ENCODE data around the gene ESRRG. TPM values are rescaled to one million over a fixed set of nuclear protein-coding genes. Genes with fewer than 3 reads are reported as not detected.

Gene ESRRG
- total and polyA plus RNA-seq, 2 of the 8 experiments (the other 6 are each of a cell fraction or from before 2014, with no cell fraction given), result 0.59 to 1.4 TPM

DNA sequence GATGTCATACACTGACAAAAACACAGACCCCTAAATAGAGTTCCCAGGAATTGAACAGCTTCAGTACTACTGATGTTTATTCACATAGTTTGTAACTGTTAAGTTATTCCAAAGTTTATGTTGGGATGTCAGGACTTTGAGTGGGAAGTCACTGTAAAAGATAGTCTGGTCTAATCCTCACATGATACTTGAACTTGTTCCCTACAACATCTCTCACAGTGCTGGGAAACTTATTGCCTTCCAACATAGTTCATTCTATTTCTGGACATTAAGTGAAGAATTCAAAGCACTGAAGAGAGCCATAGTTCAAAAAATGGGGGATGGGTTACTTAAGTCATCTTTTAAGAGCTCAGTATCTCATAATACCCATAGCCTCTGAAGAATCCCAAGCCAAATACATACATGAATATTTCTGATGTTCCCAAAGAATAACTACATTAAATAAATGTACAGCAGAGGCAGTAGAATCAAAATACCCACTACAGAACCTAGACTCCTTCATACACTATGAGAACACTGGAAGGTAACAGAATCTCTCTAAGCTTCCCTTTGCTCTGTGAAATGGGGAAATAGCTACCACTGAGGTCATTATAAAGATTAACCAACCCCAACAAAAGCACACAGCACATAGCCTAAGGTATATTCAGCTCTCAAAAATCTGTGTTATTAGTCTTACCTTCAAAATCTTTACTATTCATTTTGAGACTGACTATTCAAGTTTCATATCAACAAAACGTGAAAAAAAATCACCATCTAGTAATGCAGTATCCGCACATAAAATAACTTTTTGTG is 81.4 kb downstream of the ESRRG start:
- no peak overlapping the region for H2BK15ac ChIP-seq (ENCODE audit: low read length)
- no peaks in the 10 kb centered on the region for H3K9me3 ChIP-seq (ENCODE audit: insufficient read depth in 2 of 2, low read depth in 1 of 2, low read length in 1 of 2)
- no peak overlapping the region for H2AK5ac ChIP-seq (ENCODE audit: low read depth, low read length)
- H3K79me1 ChIP-seq (ENCODE audit: low read depth, low read length), result no peaks in the 10 kb centered on the region
- H3K27ac ChIP-seq (ENCODE audit: low read depth, low read length), result no peak overlapping the region
- H3K18ac ChIP-seq (ENCODE audit: extremely low read depth, low read length), result no peak overlapping the region
- no peak overlapping the region for H3K4me2 ChIP-seq (ENCODE audit: insufficient read depth in 1 of 2, low read depth in 2 of 2, low read length in 2 of 2)
- H4K91ac ChIP-seq (replicated peaks; ENCODE audit: insufficient read length, low read length), result no peak overlapping the region
- no peak overlapping the region for H3K23ac ChIP-seq (ENCODE audit: insufficient read length)
- H2BK120ac ChIP-seq (replicated peaks; ENCODE audit: low read depth, low read length), result no peak overlapping the region
- H3K4me1 ChIP-seq (replicated peaks in 1 of 4; ENCODE audit: control insufficient read depth in 3 of 4, insufficient read depth in 4 of 4, low read length in 3 of 4), result no peaks in the 10 kb centered on the region
- 100% methylated on average over 2 of the region's 2 CpGs; no CpG with 5 or more reads in 1 of the 2 experiments for WGBS, 2 experiments (ENCODE audit: extremely low coverage in 1 of 2, insufficient coverage in 1 of 2, insufficient read length in 1 of 2, insufficient replicate concordance in 2 of 2, low coverage in 1 of 2, low lambda C conversion rate in 2 of 2, missing lambda C conversion rate in 1 of 2)
- no peaks in the 10 kb centered on the region for H3K27me3 ChIP-seq (replicated peaks in 1 of 4; ENCODE audit: control insufficient read depth in 3 of 4, extremely low read depth in 1 of 4, insufficient read depth in 3 of 4, low read length in 3 of 4)
- no peaks in the 10 kb centered on the region for H3K79me2 ChIP-seq (ENCODE audit: control insufficient read depth in 1 of 2, insufficient read depth in 2 of 2, low read length in 2 of 2)
- H4K8ac ChIP-seq (ENCODE audit: extremely low read depth, insufficient read depth, low read length), result no peak overlapping the region
- DNase-seq (ENCODE audit: low read depth in 1 of 2, low spot score in 2 of 2) (no peak), FAIRE-seq (no peak)
- H4K5ac ChIP-seq (ENCODE audit: insufficient read length, low read depth, low read length), result no peak overlapping the region
- no peak overlapping the region for H3K4ac ChIP-seq (replicated peaks; ENCODE audit: insufficient read length, low read depth, low read length)
- H3K23me2 ChIP-seq (ENCODE audit: low read depth, low read length), result no peaks in the 10 kb centered on the region
- no peak overlapping the region for H2BK20ac ChIP-seq (ENCODE audit: low read length)
- H3K14ac ChIP-seq (ENCODE audit: insufficient read length), result no peak overlapping the region
- H2BK5ac ChIP-seq (ENCODE audit: low read depth, low read length), result no peak overlapping the region
- no peak overlapping the region for H2AFZ ChIP-seq (ENCODE audit: low read length)
- H4K20me1 ChIP-seq (replicated peaks in 1 of 2; ENCODE audit: control insufficient read depth in 1 of 2, insufficient read depth in 2 of 2, low read length in 2 of 2), result no peaks in the 10 kb centered on the region
- H3K56ac ChIP-seq (replicated peaks; ENCODE audit: insufficient read length, low read depth, low read length), result no peak overlapping the region
- no peaks in the 10 kb centered on the region for H3K36me3 ChIP-seq (ENCODE audit: control insufficient read depth in 2 of 4, insufficient read depth in 4 of 4, low read length in 3 of 4)
- no peak overlapping the region for H2BK12ac ChIP-seq (ENCODE audit: low read depth, low read length)
- H3K4me3 ChIP-seq (ENCODE audit: extremely low read depth in 1 of 4, insufficient read depth in 2 of 4, low read depth in 3 of 4, low read length in 4 of 4), result no peak overlapping the region
- H3K9ac ChIP-seq (replicated peaks in 1 of 4; ENCODE audit: extremely low read depth in 1 of 4, low read depth in 3 of 4, low read length in 3 of 4), result no peak overlapping the region
- ChIA-PET CTCF (ENCODE audit: partially characterized antibody) (interaction anchor here (0.5 to 1.4 kb wide), 6 partner anchors 15 to 331 kb away, joined by 3 to 4 read pairs (median 3); no protein-coding TSS in a partner anchor), POLR2A (ENCODE audit: partially characterized antibody) (no interaction called here)
- TF ChIP-seq SRF (IDR thresholded peaks at IDR 0.05; ENCODE audit: low read depth, low read length) (no peak), TAF7 (optimal IDR thresholded peaks at IDR 0.05; ENCODE audit: borderline replicate concordance, low read depth, low read length) (no peak), RAD21 (IDR thresholded peaks at IDR 0.05 in 1 of 2, conservative IDR thresholded peaks at IDR 0.05 in 1 of 2; ENCODE audit: low read depth in 2 of 2, low read length in 2 of 2) (no peak), EZH2 (IDR thresholded peaks at IDR 0.05; ENCODE audit: low read depth, low read length, severe bottlenecking) (no peak), CHD2 (IDR thresholded peaks at IDR 0.05; ENCODE audit: low read length) (no peak), CHD1 (IDR thresholded peaks at IDR 0.05; ENCODE audit: low read depth, low read length) (no peak), RNF2 (IDR thresholded peaks at IDR 0.05; ENCODE audit: borderline replicate concordance, low read depth, low read length, missing control alignments, poor library complexity, severe bottlenecking) (no peak), KDM4A (IDR thresholded peaks at IDR 0.05; ENCODE audit: low read depth, low read length, severe bottlenecking) (no peak), SIRT6 (IDR thresholded peaks at IDR 0.05; ENCODE audit: low read length) (no peak), TEAD4 (IDR thresholded peaks at IDR 0.05; ENCODE audit: low read depth, low read length) (no peak), SUZ12 (IDR thresholded peaks at IDR 0.05; ENCODE audit: low read length) (no peak), NRF1 (IDR thresholded peaks at IDR 0.05; ENCODE audit: low read depth, low read length) (no peak)

Measured in H1 (cell line).